Measurements from ENCODE around the gene COX6A2.

The COX6A2 gene

DNA sequence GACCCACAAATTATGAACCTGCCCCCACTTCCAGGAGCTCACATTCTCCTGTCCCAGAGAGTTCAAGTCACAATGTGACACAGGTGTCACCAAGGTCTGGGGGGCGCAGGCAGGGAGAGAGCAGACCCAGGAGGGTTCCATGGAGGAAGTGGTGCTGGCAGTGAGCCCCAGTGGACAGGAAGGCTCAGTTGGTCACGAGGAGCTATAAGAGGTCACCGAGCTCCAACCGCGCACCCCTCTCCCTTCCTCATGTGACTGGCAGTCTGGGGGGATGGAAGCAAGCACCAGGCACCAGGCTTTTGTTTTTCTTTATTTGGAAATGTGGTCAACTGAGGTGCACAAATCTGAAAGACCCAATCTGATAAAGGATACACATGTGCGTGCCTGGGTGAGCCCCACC is 32.5 kb downstream of the COX6A2 start:
- H3K36me3 ChIP-seq (ENCODE audit: control insufficient read depth, insufficient read depth, low read length) = no peaks in the 10 kb centered on the region
- no peak overlapping the region for H3K9ac ChIP-seq (ENCODE audit: low read depth, low read length)
- no peaks in the 10 kb centered on the region for H3K27me3 ChIP-seq (ENCODE audit: control insufficient read depth, insufficient read depth, low read length)
- H3K9me3 ChIP-seq (ENCODE audit: control insufficient read depth, insufficient read depth, low read length) = no peaks in the 10 kb centered on the region
- H3K4me3 ChIP-seq (ENCODE audit: low read depth, low read length) = no peak overlapping the region
- H3K4me1 ChIP-seq (ENCODE audit: control insufficient read depth, insufficient read depth, low read length) = no peaks in the 10 kb centered on the region

DNA sequence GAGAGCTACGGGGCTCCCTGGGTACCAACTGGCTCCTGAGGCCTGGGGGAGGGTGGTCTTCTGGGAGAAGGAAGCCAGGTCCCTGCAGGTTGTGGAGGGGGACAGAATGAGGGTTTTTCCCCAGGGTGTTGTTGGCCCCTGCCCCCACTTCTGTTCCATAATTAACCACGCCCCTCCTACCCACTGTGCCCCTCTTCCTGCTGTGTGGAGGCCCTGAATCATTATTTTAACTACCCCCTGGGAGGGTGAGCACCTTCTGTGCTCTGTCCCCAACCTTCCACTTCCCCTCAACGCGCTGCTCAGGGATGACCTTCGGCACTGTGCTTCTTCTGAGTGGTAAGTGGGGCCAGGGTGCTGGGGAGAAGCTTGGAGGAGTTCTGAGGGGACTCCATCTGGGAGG is 35.1 kb downstream of the COX6A2 start, which contains the start of gene ITGAD:
TSS of gene ITGAD (plus strand) at position 280 of the 400 bp plus-strand sequence. CDS start at position 306, 26 bp downstream.
- Histone ChIP-seq H3K27me3 (ENCODE audit: control insufficient read depth, insufficient read depth, low read length) (no peaks in the 10 kb centered on the region), H3K4me1 (ENCODE audit: control insufficient read depth, insufficient read depth, low read length) (no peaks in the 10 kb centered on the region), H3K9ac (ENCODE audit: low read depth, low read length) (no peak within 1 kb of the TSS), H3K4me3 (ENCODE audit: low read depth, low read length) (no peak within 1 kb of the TSS), H3K9me3 (ENCODE audit: control insufficient read depth, insufficient read depth, low read length) (no peaks in the 10 kb centered on the region), H3K36me3 (ENCODE audit: control insufficient read depth, insufficient read depth, low read length) (no peaks in the 10 kb centered on the region)

DNA sequence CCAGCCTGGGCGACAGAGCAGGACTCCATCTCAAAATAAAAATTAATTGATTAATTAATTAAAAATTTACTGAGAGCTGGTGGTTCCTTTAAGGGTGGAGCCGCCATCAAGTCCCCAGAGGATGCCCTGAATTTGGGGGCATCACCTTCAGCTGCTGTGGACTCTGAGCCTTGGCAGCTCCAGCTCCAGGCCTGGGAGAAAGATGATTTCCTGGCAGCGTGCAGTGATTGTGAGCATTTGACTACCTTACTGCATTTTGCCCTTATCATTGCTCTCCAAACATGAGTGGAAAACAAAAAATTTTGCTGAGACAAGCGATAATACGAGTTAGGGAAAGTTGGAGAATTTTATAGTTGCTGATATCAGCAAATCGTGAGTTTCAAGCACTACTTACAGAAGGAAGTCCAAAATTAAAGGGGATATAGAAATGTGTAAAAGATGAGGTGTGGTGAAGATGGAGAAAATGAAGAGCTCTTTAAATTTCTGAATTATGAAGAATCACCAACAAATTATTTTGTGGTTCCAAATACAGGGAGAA is 37.6 kb downstream of the COX6A2 start:
- no peaks in the 10 kb centered on the region for H3K9me3 ChIP-seq (ENCODE audit: control insufficient read depth, insufficient read depth, low read length)
- H3K9ac ChIP-seq (ENCODE audit: low read depth, low read length) = no peak overlapping the region
- H3K4me1 ChIP-seq (ENCODE audit: control insufficient read depth, insufficient read depth, low read length) = no peaks in the 10 kb centered on the region
- no peaks in the 10 kb centered on the region for H3K36me3 ChIP-seq (ENCODE audit: control insufficient read depth, insufficient read depth, low read length)
- H3K4me3 ChIP-seq (ENCODE audit: low read depth, low read length) = no peak overlapping the region
- H3K27me3 ChIP-seq (ENCODE audit: control insufficient read depth, insufficient read depth, low read length) = no peaks in the 10 kb centered on the region

DNA sequence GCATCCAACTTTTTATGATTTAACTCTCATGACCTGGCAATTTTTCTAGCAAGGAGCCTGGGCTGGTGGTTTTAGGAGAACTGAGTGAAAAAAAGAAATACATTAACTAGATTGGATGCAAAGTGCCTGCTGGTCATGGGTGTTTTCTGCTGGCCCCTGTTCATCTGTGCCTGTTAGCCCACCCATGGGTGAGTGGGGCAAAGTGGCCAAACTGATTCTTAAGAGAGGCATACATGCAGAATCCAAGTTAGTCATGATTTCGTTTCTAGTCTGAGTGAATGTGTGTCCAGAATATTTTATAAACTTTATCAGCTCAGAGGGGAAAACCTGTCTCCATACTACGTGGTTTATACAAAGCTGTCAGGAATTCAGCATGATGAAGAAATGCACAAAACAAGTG is 39.6 kb downstream of the COX6A2 start:
- Histone ChIP-seq H3K9ac (ENCODE audit: low read depth, low read length) (no peak overlapping the region), H3K27me3 (ENCODE audit: control insufficient read depth, insufficient read depth, low read length) (no peaks in the 10 kb centered on the region), H3K36me3 (ENCODE audit: control insufficient read depth, insufficient read depth, low read length) (no peaks in the 10 kb centered on the region), H3K4me1 (ENCODE audit: control insufficient read depth, insufficient read depth, low read length) (no peaks in the 10 kb centered on the region), H3K4me3 (ENCODE audit: low read depth, low read length) (no peak overlapping the region), H3K9me3 (ENCODE audit: control insufficient read depth, insufficient read depth, low read length) (no peaks in the 10 kb centered on the region)

DNA sequence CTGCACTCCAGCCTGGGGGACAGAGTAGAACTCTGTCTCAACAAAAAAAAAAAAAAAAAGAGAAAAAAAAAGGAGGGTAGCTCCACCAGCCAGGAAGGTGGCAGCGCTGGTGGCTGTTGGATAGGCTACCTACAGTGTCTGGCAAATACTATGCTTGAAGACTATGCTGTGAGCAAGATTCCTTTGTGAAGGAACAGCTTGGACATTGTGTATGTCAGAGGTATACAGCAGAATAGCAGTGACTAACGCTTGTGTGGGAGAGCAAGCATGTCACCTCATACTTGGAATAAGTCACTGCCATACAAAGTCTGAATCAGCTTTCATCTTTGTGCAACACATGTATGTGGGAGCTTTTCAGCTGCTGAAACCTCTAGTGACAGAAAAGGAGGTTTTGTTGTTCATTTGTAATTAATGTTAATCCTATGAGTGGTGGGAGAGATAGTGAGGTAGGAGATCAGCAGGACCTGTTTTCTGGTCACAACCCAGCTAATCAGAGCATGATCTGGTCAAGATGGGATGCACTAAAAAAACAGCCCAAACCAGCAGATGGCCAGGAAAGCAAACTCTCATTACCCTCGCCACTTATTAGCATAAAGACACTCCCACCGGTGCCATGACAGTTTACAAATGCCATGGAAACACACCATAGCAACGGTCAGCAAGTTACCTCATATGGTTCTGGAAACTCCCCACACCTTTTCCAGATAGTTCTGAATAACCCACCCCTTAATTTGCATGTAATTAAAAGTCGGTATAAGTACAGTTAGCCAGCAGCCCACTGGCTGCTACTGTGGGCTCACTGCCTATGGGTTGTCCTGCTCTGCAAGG is 41.8 kb downstream of the COX6A2 start:
- Histone ChIP-seq H3K36me3 (ENCODE audit: control insufficient read depth, insufficient read depth, low read length) (no peaks in the 10 kb centered on the region), H3K27me3 (ENCODE audit: control insufficient read depth, insufficient read depth, low read length) (no peaks in the 10 kb centered on the region), H3K9me3 (ENCODE audit: control insufficient read depth, insufficient read depth, low read length) (no peaks in the 10 kb centered on the region), H3K4me1 (ENCODE audit: control insufficient read depth, insufficient read depth, low read length) (no peaks in the 10 kb centered on the region), H3K4me3 (ENCODE audit: low read depth, low read length) (no peak overlapping the region), H3K9ac (ENCODE audit: low read depth, low read length) (no peak overlapping the region)

DNA sequence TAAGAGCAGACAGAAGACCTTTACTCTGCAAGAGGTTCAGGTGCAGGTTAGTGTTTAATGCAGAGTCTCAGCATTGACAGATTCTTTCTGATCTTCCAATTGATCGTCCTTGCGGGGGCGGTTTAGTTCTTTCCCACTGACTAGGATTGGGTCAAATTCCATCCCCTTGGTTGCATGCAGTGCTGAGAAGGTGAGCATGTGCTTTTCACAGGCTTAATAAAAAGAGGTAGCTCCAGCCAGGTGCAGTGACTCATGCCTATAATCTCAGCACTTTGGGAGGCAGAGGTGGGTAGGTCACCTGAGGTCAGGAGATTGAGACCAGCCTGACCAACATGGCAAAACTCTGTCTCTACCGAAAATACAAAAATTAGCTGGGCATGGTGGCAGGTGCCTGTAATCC is 42.5 kb downstream of the COX6A2 start:
- H3K9ac ChIP-seq (ENCODE audit: low read depth, low read length) = no peak overlapping the region
- no peaks in the 10 kb centered on the region for H3K27me3 ChIP-seq (ENCODE audit: control insufficient read depth, insufficient read depth, low read length)
- no peaks in the 10 kb centered on the region for H3K9me3 ChIP-seq (ENCODE audit: control insufficient read depth, insufficient read depth, low read length)
- no peak overlapping the region for H3K4me3 ChIP-seq (ENCODE audit: low read depth, low read length)
- H3K4me1 ChIP-seq (ENCODE audit: control insufficient read depth, insufficient read depth, low read length) = no peaks in the 10 kb centered on the region
- H3K36me3 ChIP-seq (ENCODE audit: control insufficient read depth, insufficient read depth, low read length) = no peaks in the 10 kb centered on the region

DNA sequence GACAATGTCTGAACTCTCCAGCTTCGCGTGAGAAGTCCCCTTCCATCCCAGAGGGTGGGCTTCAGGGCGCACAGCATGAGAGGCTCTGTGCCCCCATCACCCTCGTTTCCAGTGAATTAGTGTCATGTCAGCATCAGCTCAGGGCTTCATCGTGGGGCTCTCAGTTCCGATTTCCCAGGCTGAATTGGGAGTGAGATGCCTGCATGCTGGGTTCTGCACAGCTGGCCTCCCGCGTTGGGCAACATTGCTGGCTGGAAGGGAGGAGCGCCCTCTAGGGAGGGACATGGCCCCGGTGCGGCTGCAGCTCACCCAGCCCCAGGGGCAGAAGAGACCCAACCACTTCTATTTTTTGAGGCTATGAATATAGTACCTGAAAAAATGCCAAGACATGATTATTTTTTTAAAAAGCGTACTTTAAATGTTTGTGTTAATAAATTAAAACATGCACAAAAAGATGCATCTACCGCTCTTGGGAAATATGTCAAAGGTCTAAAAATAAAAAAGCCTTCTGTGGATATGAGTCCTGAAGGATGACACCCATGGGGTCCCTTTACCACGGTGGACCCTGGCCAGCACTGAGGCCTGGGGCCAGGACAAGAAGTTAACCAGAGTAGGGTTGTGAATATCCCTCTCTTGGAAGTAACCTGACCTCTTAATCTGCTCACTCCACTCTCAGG is 45.5 kb downstream of the COX6A2 start:
- Histone ChIP-seq H3K4me1 (ENCODE audit: control insufficient read depth, insufficient read depth, low read length) (no peaks in the 10 kb centered on the region), H3K9me3 (ENCODE audit: control insufficient read depth, insufficient read depth, low read length) (no peaks in the 10 kb centered on the region), H3K36me3 (ENCODE audit: control insufficient read depth, insufficient read depth, low read length) (no peaks in the 10 kb centered on the region), H3K27me3 (ENCODE audit: control insufficient read depth, insufficient read depth, low read length) (no peaks in the 10 kb centered on the region), H3K9ac (ENCODE audit: low read depth, low read length) (no peak overlapping the region), H3K4me3 (ENCODE audit: low read depth, low read length) (no peak overlapping the region)

DNA sequence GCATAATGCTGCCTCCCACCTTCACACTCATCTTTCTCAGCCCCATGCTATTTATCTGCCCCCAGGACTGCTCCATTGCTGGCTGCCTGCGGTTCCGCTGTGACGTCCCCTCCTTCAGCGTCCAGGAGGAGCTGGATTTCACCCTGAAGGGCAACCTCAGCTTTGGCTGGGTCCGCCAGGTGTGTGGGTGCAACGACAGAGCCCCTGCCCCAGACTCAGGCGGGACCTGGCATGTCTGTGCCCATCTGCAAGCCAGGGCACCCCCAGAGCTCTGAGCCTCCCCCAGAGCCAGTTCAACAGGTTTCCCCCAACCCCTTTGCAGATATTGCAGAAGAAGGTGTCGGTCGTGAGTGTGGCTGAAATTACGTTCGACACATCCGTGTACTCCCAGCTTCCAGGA is 48.0 kb downstream of the COX6A2 start:
- Histone ChIP-seq H3K9ac (ENCODE audit: low read depth, low read length) (no peak overlapping the region), H3K36me3 (ENCODE audit: control insufficient read depth, insufficient read depth, low read length) (no peaks in the 10 kb centered on the region), H3K4me3 (ENCODE audit: low read depth, low read length) (no peak overlapping the region), H3K9me3 (ENCODE audit: control insufficient read depth, insufficient read depth, low read length) (no peaks in the 10 kb centered on the region), H3K4me1 (ENCODE audit: control insufficient read depth, insufficient read depth, low read length) (no peaks in the 10 kb centered on the region), H3K27me3 (ENCODE audit: control insufficient read depth, insufficient read depth, low read length) (no peaks in the 10 kb centered on the region)

All from iPS-15b (cell line).